NCI-H2196 (cell line): Measurements from ENCODE around the gene IFITM10.
A peak's percentile ranks its signal among the peaks of the same experiment; 100 is the strongest.
"Not testable (repeated sequence)": the region's sequence is repeated elsewhere in the genome, so short reads cannot be mapped to it uniquely, and the experiment has no call there.

Source experiments
- DNase-seq: peaks from one replicate; lab custom pipeline; 2025; ENCODE audit not compliant: unreplicated experiment; lab: John Stamatoyannopoulos, UW

Gene IFITM10

GRCh38 chr11:1693327-1694063 is 56.9 kb downstream of the IFITM10 start:
- peak; percentile 81 for DNase-seq

- no peak for DNase-seq
These were observed 57.6 kb downstream of the IFITM10 start for GRCh38 chr11:1692708-1693326.

GRCh38 chr11:1691878-1692707 is 58.3 kb downstream of the IFITM10 start:
- DNase-seq = no peak

GRCh38 chr11:1691026-1691877 is 59.1 kb downstream of the IFITM10 start:
- no peak for DNase-seq

- DNase-seq = no peak
These were observed 60.0 kb downstream of the IFITM10 start for GRCh38 chr11:1690167-1691025.

GRCh38 chr11:1689250-1690166 is 60.9 kb downstream of the IFITM10 start:
- DNase-seq = not testable (repeated sequence)

- DNase-seq = not testable (repeated sequence)
These were observed 62.0 kb downstream of the IFITM10 start for GRCh38 chr11:1688336-1688947.

GRCh38 chr11:1686220-1686619 is 64.2 kb downstream of the IFITM10 start:
- not testable (repeated sequence) for DNase-seq

- not testable (repeated sequence) for DNase-seq
These were observed 65.2 kb downstream of the IFITM10 start for GRCh38 chr11:1684886-1685874.

- DNase-seq = not testable (repeated sequence)
These were observed 66.4 kb downstream of the IFITM10 start for GRCh38 chr11:1683904-1684572.

- not testable (repeated sequence) for DNase-seq
These were observed 67.2 kb downstream of the IFITM10 start for GRCh38 chr11:1683216-1683615.
